HG02852 (cell line): ENCODE results near the gene PRKG1.
A peak's percentile ranks its signal among the peaks of the same experiment; 100 is the strongest.
"Not testable (repeated sequence)": the region's sequence is repeated elsewhere in the genome, so short reads cannot be mapped to it uniquely, and the experiment has no call there.

ENCODE experiments used
- ATAC-seq: cut with Tn5 transposase; IDR thresholded peaks from one replicate; pipeline ENCODE4 v1.9.1; 2021; ENCODE audit warnings: mild to moderate bottlenecking, moderate library complexity; ENCODE audit not compliant: unreplicated experiment

Gene PRKG1

DNA sequence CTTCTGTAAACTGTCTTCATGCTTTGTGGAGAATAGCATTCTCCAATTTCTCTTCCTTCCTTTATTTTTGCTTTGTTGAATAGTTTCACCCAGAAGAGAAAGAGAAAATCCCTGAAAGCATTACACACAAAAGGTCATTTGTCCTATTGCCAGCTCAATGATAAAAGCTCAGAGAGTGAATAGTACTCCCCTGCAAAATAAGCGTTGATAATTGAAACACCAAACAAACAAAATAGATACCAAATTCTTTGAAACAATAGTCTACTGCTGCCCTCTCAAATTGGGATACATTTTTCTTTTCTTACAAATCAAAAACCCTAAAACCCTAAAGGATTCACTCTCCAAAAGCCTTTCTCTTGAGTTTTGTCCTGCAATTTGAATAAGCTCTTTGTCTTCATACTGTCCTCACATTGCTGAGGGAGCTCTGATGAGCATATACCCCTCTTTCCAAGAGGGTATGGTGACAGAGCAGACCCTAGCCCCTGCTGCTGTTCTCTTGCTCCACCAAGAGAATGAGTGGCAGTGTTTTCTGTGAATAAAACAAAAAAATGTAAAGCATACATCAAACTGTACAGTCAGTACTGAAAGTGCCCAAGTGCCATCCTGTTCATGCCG is 490.7 kb downstream of the PRKG1 start:
- no peak for ATAC-seq

GRCh38 chr10:51567271-51567670 is 493.0 kb downstream of the PRKG1 start:
- ATAC-seq, result no peak

- no peak for ATAC-seq
Measured at GRCh38 chr10:51569467-51569866, 495.2 kb downstream of the PRKG1 start.

DNA sequence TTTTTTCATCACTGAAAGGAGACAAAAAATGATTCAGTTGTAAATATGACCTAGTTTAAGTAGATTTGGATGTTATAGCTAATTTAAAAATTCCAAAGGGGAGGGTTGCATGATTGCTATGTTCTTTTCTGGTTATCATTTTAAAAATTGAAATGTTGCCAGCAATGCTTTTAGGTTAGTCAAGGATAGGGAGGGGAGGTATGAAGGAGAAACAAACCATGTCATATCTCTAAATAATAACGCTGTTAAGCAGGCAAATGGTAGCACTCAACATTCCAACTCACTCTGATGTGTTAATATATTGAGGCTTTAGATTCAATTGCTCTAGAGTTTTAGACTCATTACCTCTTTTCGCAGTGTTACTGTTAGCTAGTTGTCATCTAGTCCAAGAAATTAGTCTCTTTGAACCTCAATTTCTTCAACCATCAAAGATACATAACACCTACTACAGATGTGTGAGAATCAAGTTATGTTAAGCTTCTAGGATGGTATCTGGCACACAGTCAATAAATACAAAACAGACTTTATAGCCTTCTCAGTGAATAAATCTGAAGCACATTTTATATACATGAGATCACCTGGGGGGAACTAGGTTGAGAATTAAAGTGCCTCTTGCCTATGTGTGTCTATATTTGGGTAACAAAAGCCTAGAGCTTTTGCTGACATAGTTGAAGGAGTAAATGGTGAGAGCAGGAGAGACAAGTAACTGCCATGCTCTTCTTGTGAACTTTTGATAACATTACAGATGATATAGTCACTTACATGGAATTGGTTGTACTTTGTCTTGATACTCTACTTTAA is 500.2 kb downstream of the PRKG1 start:
- ATAC-seq, result no peak

GRCh38 chr10:51581196-51581595 is 506.9 kb downstream of the PRKG1 start:
- not testable (repeated sequence) for ATAC-seq

- no peak for ATAC-seq
Measured at GRCh38 chr10:51583976-51584375, 509.7 kb downstream of the PRKG1 start.

GRCh38 chr10:51585742-51586141 is 511.5 kb downstream of the PRKG1 start:
- ATAC-seq, result no peak

DNA sequence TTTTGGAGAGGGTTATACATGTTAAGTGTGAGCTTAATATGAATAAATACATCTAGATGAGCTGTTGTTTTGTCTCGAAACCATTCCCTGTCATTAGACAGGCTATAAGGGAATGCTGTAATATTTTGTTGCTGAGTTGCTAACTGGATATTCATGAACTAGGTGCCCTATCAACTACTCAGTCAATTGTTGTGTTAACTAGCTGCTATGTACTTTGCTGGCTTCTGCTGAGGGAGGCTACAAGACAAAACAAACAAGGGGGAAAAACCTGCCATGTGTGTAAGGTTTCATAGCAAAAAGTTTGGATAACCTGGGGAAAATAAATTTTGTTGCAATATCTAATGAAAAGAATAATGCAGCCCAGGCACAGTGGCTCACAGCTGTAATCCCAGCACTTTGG is 514.7 kb downstream of the PRKG1 start:
- ATAC-seq, result no peak

DNA sequence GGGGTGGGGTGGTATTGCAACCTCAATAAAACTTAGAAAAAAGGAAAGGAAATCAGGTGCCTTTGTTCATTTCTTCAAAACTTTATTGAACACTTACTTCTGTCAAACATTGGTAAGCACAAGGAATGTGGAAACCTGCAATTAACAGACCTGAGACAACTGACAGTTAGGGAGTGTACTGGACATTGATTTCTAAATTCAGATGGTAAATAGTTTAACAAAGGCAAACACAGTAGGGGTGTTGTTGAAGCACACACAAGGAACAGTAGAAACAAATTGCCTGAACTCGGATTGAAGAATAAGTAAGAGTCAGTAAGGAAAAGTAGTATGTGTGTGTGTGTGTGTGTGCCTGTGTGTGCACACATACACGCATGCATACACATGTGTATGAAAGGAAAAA is 516.5 kb downstream of the PRKG1 start:
- ATAC-seq, result no peak

GRCh38 chr10:51596695-51597094 is 522.4 kb downstream of the PRKG1 start:
- no peak for ATAC-seq

DNA sequence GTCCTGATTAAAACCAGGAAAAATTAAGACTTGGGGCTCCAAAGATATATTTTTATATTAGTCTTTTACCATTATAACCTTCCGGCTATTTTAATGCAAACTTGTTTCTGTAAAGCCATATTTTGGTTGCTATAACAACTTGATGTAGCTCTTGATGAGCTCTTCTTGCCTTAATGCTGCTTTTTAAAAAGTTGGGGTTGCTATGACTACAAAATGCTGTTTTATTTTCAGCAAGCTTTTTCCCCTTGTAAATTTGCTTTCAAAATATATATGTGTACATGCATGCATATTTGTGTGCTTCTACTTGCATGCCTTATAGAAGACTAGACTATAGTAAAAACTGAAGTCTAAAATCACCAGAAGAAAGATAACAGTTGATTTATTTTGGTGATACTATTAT is 525.4 kb downstream of the PRKG1 start:
- ATAC-seq, result no peak

- no peak for ATAC-seq
Measured at GRCh38 chr10:51602326-51602725, 528.0 kb downstream of the PRKG1 start.

DNA sequence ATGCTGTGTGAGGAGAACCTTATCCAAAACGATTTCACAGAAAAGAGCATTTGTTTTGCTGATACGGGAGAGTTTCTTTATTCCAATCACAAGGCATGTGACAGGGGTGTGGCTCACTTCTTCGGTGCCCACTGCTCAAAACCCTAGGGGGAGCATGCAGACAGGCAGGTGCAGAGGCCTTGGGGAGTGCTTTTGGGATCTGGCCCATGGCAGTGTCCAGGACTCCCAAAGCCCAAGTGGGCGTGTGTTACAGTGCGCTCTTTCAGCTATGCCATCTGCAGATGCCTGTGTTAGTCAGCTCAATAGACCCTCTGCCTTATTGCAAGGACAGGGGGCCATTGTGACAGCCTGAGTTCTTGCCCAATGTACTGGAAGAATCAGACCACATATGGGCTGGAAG is 530.3 kb downstream of the PRKG1 start:
- no peak for ATAC-seq

GRCh38 chr10:51606825-51607462 is 532.7 kb downstream of the PRKG1 start:
- ATAC-seq, result no peak

GRCh38 chr10:51607463-51607835 is 533.2 kb downstream of the PRKG1 start:
- no peak for ATAC-seq

- no peak for ATAC-seq
Measured at GRCh38 chr10:51608211-51608610, 533.9 kb downstream of the PRKG1 start.

GRCh38 chr10:51615764-51616298 is 541.5 kb downstream of the PRKG1 start:
- no peak for ATAC-seq

GRCh38 chr10:51617576-51618235 is 543.4 kb downstream of the PRKG1 start:
- ATAC-seq, result no peak

GRCh38 chr10:51619365-51619764 is 545.1 kb downstream of the PRKG1 start:
- no peak for ATAC-seq

DNA sequence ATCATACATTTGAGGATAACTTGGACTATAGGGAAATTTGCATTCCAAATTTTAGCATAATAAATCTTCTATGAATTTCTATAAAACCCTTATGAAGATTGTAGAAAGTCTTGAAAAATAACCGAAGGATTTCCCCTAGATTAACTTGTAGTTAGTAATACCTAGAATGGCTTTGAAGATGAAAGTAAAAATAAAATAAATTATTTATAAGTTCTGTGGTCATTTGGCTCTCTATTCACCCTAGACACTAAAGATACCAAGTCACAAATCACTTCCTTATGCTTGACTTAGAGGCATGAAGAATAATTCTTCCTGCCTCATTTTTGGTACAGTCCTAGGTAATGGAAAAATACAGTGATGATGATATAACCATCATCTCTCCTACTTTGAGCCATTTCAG is 545.8 kb downstream of the PRKG1 start:
- peak; percentile 42 for ATAC-seq

DNA sequence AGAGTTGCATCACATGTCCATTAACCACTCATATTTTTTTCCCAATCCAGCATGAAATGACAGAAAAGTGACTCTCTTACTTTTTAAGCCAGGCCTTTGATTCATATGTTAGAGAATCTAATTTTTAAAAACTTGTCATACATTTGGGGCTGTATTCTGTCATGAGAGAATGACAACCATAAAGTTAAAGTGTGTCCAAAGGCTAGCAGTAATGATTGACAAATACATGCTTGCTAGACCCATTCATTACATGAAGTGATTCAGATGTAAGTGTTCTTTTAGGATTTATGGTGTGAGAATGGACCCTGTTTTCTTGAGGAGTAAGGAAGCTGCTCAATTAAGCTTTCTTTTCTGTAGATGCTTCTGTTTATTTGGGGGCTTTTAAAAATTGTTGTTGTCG is 549.7 kb downstream of the PRKG1 start:
- no peak for ATAC-seq
